A673 (cell line): ENCODE data around the gene GOLGA6C. TPM values are rescaled to one million over a fixed set of nuclear protein-coding genes. Genes with fewer than 3 reads are reported as not detected.

Source experiments
- BruUV-seq: library from RNA; stranded (reverse); fragments of 400-500 nt; replicated peaks from 2 replicates; lab custom pipeline; 2021; lab: Mats Ljungman, UMichigan
- CTCF ChIA-PET: fragments of 300-600 bp; sonication (Branson Sonifier 250); formaldehyde crosslinking; loops from one replicate; lab custom pipeline; 2022; ENCODE audit warnings: antibody characterized with exemption; lab: Charles Lee
- POLR2A ChIA-PET: fragments of 300-600 bp; sonication (Branson Sonifier 250); formaldehyde crosslinking; loops from one replicate; lab custom pipeline; 2022; ENCODE audit warnings: antibody characterized with exemption; ENCODE audit not compliant: low non-redundant PET; lab: Charles Lee
- DNase-seq: peaks from one replicate; pipeline ENCODE4 v3.0.0-alpha.2; 2015; ENCODE audit warnings: low spot score
- H3K27ac ChIP-seq: fragments of 200-600 bp; sonication (generic); 2 replicates; pipeline ENCODE4 v1.5.1; 2016; ENCODE audit warnings: mixed run types, low read depth, mild to moderate bottlenecking, mixed read lengths, antibody characterized with exemption, low read length; ENCODE audit not compliant: poor library complexity, severe bottlenecking
- H3K27me3 ChIP-seq: fragments of 200-600 bp; sonication (generic); replicated peaks from 2 replicates; pipeline ENCODE4 v1.6.1; 2017; ENCODE audit warnings: mixed run types, low read depth, mild to moderate bottlenecking, mixed read lengths, antibody characterized with exemption, low read length; ENCODE audit not compliant: insufficient read depth, poor library complexity
- H3K36me3 ChIP-seq: fragments of 200-600 bp; sonication (generic); 2 replicates; pipeline ENCODE4 v1.6.1; 2016; ENCODE audit warnings: mixed run types, mild to moderate bottlenecking, mixed read lengths, antibody characterized with exemption, low read length; ENCODE audit not compliant: insufficient read depth, poor library complexity, severe bottlenecking
- H3K4me1 ChIP-seq: fragments of 200-600 bp; sonication (generic); 2 replicates; pipeline ENCODE4 v1.6.1; 2017; ENCODE audit warnings: mixed run types, mild to moderate bottlenecking, mixed read lengths, antibody characterized with exemption, low read length; ENCODE audit not compliant: insufficient read depth, poor library complexity, severe bottlenecking
- H3K4me3 ChIP-seq: fragments of 200-600 bp; sonication (generic); 2 replicates; pipeline ENCODE4 v1.5.1; 2016; ENCODE audit warnings: low read depth, mixed run types, mild to moderate bottlenecking, mixed read lengths, low read length; ENCODE audit not compliant: poor library complexity, severe bottlenecking
- H3K9me3 ChIP-seq: fragments of 200-600 bp; sonication (generic); 2 replicates; pipeline ENCODE4 v1.6.1; 2016; ENCODE audit warnings: mixed run types, low read depth, mild to moderate bottlenecking, mixed read lengths, antibody characterized with exemption, low read length; ENCODE audit not compliant: poor library complexity, severe bottlenecking
- EZH2 ChIP-seq: fragments of 200-600 bp; sonication (generic); IDR thresholded peaks from 2 replicates; pipeline ENCODE4 v1.6.1; 2017; ENCODE audit warnings: borderline replicate concordance, low read depth, mild to moderate bottlenecking, mixed read lengths, antibody characterized with exemption, low read length; ENCODE audit not compliant: poor library complexity, severe bottlenecking
- intact Hi-C: fragments of 100-400 bp; cut with micrococcal nuclease; formaldehyde crosslinking; loops from one replicate; pipeline ENCODE4 v1.10.0; 2022; ENCODE audit not compliant: unreplicated experiment
- total RNA-seq: library from RNA; stranded (reverse); gene quantifications from 2 replicates; pipeline ENCODE4 v1.2.3, GENCODE V29; 2021
- TF ChIP-seq, protein P1 (sequence below): fragments of 300-800, 200-600 bp; sonication (generic); conservative IDR thresholded peaks from 2 replicates; pipeline ENCODE4 v1.5.1; 2017; ENCODE audit warnings: low read depth, mild to moderate bottlenecking, antibody characterized with exemption, low read length, moderate library complexity, mixed read lengths

The GOLGA6C gene
- total RNA-seq, 1 experiment from 2014 or later = not detected

DNA sequence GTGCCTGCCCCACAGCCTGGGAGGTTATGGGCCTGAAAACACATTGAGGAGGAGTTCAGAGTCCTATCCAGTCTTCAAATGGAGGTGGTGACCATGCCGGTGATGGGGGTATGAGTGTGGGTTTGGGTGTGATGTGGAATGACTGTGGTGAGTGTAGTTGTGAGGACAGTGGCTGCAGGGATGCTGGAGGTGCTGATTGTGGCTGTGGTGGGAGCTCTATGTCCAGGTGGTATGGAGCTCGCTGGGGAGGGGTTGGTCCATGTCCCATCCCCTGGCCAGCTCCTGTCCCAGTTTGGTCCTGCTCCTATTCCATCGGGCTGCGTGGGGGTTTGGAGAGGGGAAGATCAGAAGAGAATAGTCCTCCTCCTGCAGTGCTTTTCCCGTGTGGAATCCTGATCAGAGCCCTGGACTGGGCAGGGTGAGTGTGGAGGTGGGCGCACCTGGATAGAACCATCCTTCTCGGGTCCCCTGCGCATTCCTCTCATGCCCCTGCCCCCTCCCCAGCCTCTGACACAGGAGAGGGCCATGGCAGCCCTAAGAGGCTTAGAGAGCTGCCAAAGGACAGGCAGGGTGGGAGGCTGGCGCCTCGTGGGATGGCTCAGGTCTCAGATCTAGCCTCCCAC lies 23.0 kb upstream of the GOLGA6C start:
- no TSS peak for BruUV-seq
- DNase-seq = no peak
- Histone ChIP-seq H3K27ac (no peak overlapping the region), H3K27me3 (peaks cover 9% of the 10 kb centered on the region), H3K36me3 (no peaks in the 10 kb centered on the region), H3K9me3 (no peaks in the 10 kb centered on the region), H3K4me3 (no peak overlapping the region), H3K4me1 (no peaks in the 10 kb centered on the region)
- TF ChIP-seq, protein P1, sequence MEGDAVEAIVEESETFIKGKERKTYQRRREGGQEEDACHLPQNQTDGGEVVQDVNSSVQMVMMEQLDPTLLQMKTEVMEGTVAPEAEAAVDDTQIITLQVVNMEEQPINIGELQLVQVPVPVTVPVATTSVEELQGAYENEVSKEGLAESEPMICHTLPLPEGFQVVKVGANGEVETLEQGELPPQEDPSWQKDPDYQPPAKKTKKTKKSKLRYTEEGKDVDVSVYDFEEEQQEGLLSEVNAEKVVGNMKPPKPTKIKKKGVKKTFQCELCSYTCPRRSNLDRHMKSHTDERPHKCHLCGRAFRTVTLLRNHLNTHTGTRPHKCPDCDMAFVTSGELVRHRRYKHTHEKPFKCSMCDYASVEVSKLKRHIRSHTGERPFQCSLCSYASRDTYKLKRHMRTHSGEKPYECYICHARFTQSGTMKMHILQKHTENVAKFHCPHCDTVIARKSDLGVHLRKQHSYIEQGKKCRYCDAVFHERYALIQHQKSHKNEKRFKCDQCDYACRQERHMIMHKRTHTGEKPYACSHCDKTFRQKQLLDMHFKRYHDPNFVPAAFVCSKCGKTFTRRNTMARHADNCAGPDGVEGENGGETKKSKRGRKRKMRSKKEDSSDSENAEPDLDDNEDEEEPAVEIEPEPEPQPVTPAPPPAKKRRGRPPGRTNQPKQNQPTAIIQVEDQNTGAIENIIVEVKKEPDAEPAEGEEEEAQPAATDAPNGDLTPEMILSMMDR = no peak
- no peak for TF ChIP-seq EZH2
- ChIA-PET POLR2A (interaction anchor here (0.6 kb wide), 1 partner anchor 10 kb away, joined by 3 read pairs; no protein-coding TSS in a partner anchor), CTCF (no interaction called here)
- intact Hi-C loops = no loop called here

DNA sequence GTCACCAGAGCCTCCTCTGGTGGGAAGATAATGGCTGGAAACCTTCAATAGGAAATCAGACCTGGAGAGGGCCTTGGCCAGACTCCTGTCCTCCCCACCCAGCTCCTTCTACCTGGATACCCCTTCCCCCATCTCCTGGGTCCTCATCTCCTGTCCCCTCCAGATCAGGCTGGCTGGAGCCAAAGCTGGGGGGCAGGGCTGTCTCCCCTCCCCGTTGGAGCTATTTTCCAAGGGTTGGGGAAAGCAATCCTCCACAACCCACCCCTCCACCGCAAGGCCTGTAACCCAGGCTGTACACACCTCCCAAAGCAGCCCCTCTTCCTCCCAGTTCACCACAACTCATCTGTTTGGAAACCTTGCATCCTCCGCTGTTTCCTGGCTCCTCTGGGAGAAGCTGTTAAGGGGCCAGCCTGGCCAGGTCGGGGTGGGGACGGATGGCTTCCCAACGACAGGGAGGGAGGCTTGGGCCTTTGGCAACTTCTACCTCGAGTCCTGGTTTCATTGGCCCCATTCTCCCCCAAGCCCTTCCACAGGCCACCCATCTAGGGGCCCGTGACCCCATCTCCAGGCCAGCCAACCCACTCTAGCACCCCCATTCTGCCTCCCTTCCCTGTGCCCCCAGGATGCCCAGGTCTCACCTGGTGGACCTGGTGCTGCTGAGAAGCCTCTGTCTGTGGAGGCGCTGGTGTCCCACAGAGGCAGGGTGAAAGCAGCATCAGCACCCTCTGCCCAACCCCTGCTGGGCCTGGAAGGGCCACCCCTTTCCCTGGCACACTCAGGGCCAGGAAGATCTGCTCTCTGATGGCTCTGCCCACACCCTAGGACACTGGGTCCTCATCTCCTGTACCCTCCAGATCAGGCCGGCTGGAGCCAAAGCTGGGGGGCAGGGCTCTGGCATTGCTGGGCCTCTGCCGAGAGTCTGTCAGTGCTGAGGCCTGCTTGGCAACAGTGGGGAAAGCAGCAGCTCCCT lies 22.1 kb upstream of the GOLGA6C start:
- Histone ChIP-seq H3K36me3 (no peaks in the 10 kb centered on the region), H3K27me3 (peaks cover 9% of the 10 kb centered on the region), H3K4me1 (no peaks in the 10 kb centered on the region), H3K9me3 (no peaks in the 10 kb centered on the region), H3K27ac (no peak overlapping the region), H3K4me3 (no peak overlapping the region)
- CTCF ChIA-PET = no interaction called here
- POLR2A ChIA-PET = no interaction called here
- intact Hi-C loops = no loop called here
- DNase-seq = no peak
- TF ChIP-seq EZH2 = no peak
- TF ChIP-seq, protein P1 = no peak
- BruUV-seq = no TSS peak

DNA sequence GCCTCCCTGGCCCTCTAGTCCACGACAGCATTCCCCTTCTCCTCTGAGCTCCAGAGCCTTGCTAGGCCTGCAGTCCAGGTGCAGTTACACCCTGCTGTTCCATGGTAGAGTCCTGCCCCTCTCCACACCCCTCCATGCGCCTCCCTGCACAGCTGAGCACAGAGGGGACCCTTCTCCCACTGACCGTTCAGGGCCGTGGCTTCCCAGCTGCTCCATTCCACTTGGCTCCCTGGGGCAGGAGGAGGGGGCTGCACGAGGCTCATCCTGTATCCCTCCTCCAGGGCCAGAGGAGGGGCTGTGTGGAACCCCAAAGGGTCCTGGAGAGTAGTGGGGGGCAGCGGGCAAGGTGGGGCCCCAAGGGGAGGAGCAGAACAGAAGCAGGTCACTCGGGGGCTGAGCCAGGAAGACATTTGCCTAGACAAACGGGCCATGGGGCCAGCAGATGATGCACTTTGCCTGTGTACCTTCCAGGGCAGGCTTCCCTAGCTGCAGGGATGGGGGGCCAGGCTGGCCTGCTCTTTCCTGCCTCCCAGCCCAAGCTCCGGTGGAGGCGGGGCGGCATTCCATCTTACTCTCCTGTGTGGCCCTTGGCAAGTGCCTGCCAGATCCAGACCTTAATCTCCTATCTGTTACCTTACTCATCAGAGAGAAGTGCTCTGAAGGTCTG lies 20.7 kb upstream of the GOLGA6C start:
- no peaks in the 10 kb centered on the region for H3K36me3 ChIP-seq
- no TSS peak for BruUV-seq
- no peak overlapping the region for H3K27ac ChIP-seq
- H3K4me3 ChIP-seq = no peak overlapping the region
- CTCF ChIA-PET = no interaction called here
- TF ChIP-seq, protein P1 = no peak
- TF ChIP-seq EZH2 = no peak
- H3K9me3 ChIP-seq = no peaks in the 10 kb centered on the region
- H3K4me1 ChIP-seq = no peaks in the 10 kb centered on the region
- intact Hi-C loops = no loop called here
- POLR2A ChIA-PET = no interaction called here
- no peak for DNase-seq
- peaks cover 9% of the 10 kb centered on the region for H3K27me3 ChIP-seq
